ENCODE data around the gene PVR. TPM values are rescaled to one million over a fixed set of nuclear protein-coding genes. Genes with fewer than 3 reads are reported as not detected.

Gene PVR
- polyA plus RNA-seq, 1 of the 3 experiments (the other 2 are of a cell fraction), result 90.8 TPM

- ChIA-PET POLR2A (no interaction called here), CTCF (interaction anchor here (1.1 to 1.8 kb wide), 3 partner anchors 15 to 50 kb away, joined by 3 to 5 read pairs (median 3); no protein-coding TSS in a partner anchor)
- Histone ChIP-seq H4K20me1 (ENCODE audit: insufficient read depth) (no peaks in the 10 kb centered on the region), H3K79me2 (ENCODE audit: insufficient read depth) (no peaks in the 10 kb centered on the region), H3K27me3 (ENCODE audit: insufficient read depth) (no peaks in the 10 kb centered on the region), H3K4me1 (ENCODE audit: control insufficient read depth in 1 of 2, insufficient read depth in 2 of 2, low read depth in 1 of 2, low read length in 1 of 2) (peaks cover 0 to 4% of the 10 kb centered on the region in 2 experiments; a peak in 1 of 4 replicates), H3K9me3 (no peaks in the 10 kb centered on the region), H3K27ac (ENCODE audit: low read depth in 2 of 2, low read length in 1 of 2) (no peak overlapping the region), H3K9me2 (no peaks in the 10 kb centered on the region), H2AFZ (ENCODE audit: low read depth) (no peak overlapping the region), H3K4me3 (ENCODE audit: low read depth in 2 of 2, low read length in 1 of 2) (no peak overlapping the region), H3K9ac (no peak overlapping the region), H3F3A (replicated peaks; ENCODE audit: insufficient read depth) (peaks cover 17% of the 10 kb centered on the region), H3K36me3 (replicated peaks in 1 of 2; ENCODE audit: control insufficient read depth in 1 of 2, insufficient read depth in 2 of 2, low read length in 1 of 2) (no peaks in the 10 kb centered on the region), H3K4me2 (no peak overlapping the region)
- 53% methylated on average over 6 of the region's 6 CpGs for WGBS (ENCODE audit: low lambda C conversion rate)
- TF ChIP-seq MXI1 (IDR thresholded peaks at IDR 0.05; ENCODE audit: low read depth, low read length) (no peak), ZBTB33 (IDR thresholded peaks at IDR 0.05; ENCODE audit: borderline replicate concordance, low read depth) (no peak), USF2 (IDR thresholded peaks at IDR 0.05; ENCODE audit: borderline replicate concordance, low read depth, low read length) (no peak), USF1 (IDR thresholded peaks at IDR 0.05; ENCODE audit: borderline replicate concordance, low read depth) (no peak), YY1 (IDR thresholded peaks at IDR 0.05; ENCODE audit: low read depth) (no peak), NFIC (IDR thresholded peaks at IDR 0.05; ENCODE audit: borderline replicate concordance) (no peak), POLR2AphosphoS5 (IDR thresholded peaks at IDR 0.05; ENCODE audit: low read depth, low read length) (no peak), ELF1 (IDR thresholded peaks at IDR 0.05) (no peak), JUND (IDR thresholded peaks at IDR 0.05) (no peak), CHD2 (IDR thresholded peaks at IDR 0.05; ENCODE audit: low read length, partially characterized antibody) (no peak), REST (IDR thresholded peaks at IDR 0.05; ENCODE audit: low read depth, low read length) (no peak), PBX3 (IDR thresholded peaks at IDR 0.05) (no peak), SIN3A (IDR thresholded peaks at IDR 0.05; ENCODE audit: borderline replicate concordance, low read depth, low read length) (no peak), MAX (IDR thresholded peaks at IDR 0.05; ENCODE audit: low read depth) (no peak)
- no peak for DNase-seq
Observed at GRCh38 chr19:44621367-44621766, 22.3 kb upstream of the PVR start.

Measured in SK-N-SH (cell line).